Endothelial cell of umbilical vein (primary cell): Measurements from ENCODE around the gene CHRM1. TPM values are rescaled to one million over a fixed set of nuclear protein-coding genes. Genes with fewer than 3 reads are reported as not detected.

Experiments used
- BruUV-seq: library from RNA; stranded (reverse); fragments of 400-500 nt; replicated peaks from 2 replicates; lab custom pipeline; 2021; lab: Mats Ljungman, UMichigan
- CTCF ChIA-PET: fragments of 300-600, 350-600 bp; sonication (Branson Sonifier 250); formaldehyde crosslinking; loops from one replicate; lab custom pipeline; 2021; ENCODE audit warnings: antibody characterized with exemption, inconsistent platforms; lab: Charles Lee
- POLR2A ChIA-PET: fragments of 300-600, 350-600 bp; sonication (Branson Sonifier 250); formaldehyde crosslinking; loops from one replicate; lab custom pipeline; 2021; ENCODE audit warnings: antibody characterized with exemption, inconsistent platforms; lab: Charles Lee
- DNase-seq: peaks from one replicate; pipeline ENCODE4 v3.0.0-alpha.2; 2011; ENCODE audit warnings: low read depth, low spot score
- FAIRE-seq: peaks from 2 replicates; lab custom pipeline; 2011; peaks lifted over from hg19 to GRCh38; lab: Jason Lieb, UNC
- H2AFZ ChIP-seq: 2 replicates; pipeline ENCODE4 v1.6.0; 2012; ENCODE audit warnings: low read depth, low read length, control low read depth, inconsistent platforms
- H3K27ac ChIP-seq: 2 replicates; pipeline ENCODE4 v1.5.1; 2011; ENCODE audit warnings: low read depth, mild to moderate bottlenecking, control low read depth, low read length, moderate library complexity; ENCODE audit not compliant: insufficient read depth
- H3K27me3 ChIP-seq, 2 experiments: 2 replicates each; pipeline versions ENCODE4 v1.6.0 to v1.6.1; 2011; ENCODE audit warnings: low read length in 2 of 2, mixed read lengths in 1 of 2; ENCODE audit not compliant: control insufficient read depth in 2 of 2, insufficient read depth in 2 of 2
- H3K36me3 ChIP-seq, 2 experiments: 2 replicates in 1 of 2; 3 replicates in 1 of 2; pipeline ENCODE4 v1.5.1; 2011; ENCODE audit warnings: low read length in 2 of 2, mild to moderate bottlenecking in 1 of 2, moderate library complexity in 1 of 2; ENCODE audit not compliant: control insufficient read depth in 2 of 2, insufficient read depth in 2 of 2; ENCODE audit errors: extremely low read depth in 1 of 2
- H3K4me1 ChIP-seq: 3 replicates; pipeline ENCODE4 v1.5.1; 2011; ENCODE audit warnings: mild to moderate bottlenecking, low read length; ENCODE audit not compliant: control insufficient read depth, insufficient read depth; ENCODE audit errors: extremely low read depth
- H3K4me2 ChIP-seq: 2 replicates; pipeline ENCODE4 v1.6.1; 2011; ENCODE audit warnings: low read length, control low read depth, mixed read lengths; ENCODE audit not compliant: insufficient read depth
- H3K4me3 ChIP-seq, 3 experiments: fragments of 200-600 bp in 1 of 3; sonication (generic), shearing (Covaris generic) in 1 of 3; replicated peaks in 1 of 3; 2 replicates each; pipeline ENCODE4 v1.5.1; 2011 to 2016; ENCODE audit warnings: control low read depth in 3 of 3, low read length in 3 of 3, mild to moderate bottlenecking in 2 of 3, inconsistent platforms in 1 of 3, low read depth in 1 of 3, moderate library complexity in 1 of 3; ENCODE audit not compliant: insufficient read depth in 1 of 3
- H3K79me2 ChIP-seq: 2 replicates; pipeline ENCODE4 v1.6.0; 2012; ENCODE audit warnings: low read length, inconsistent platforms; ENCODE audit not compliant: control insufficient read depth, insufficient read depth
- H3K9ac ChIP-seq: replicated peaks from 2 replicates; pipeline ENCODE3; 2011; ENCODE audit warnings: low read length, control low read depth; ENCODE audit not compliant: insufficient read depth; ENCODE audit errors: extremely low read depth
- H3K9me1 ChIP-seq: replicated peaks from 3 replicates; pipeline ENCODE4 v1.6.0; 2011; ENCODE audit warnings: mild to moderate bottlenecking, low read length; ENCODE audit not compliant: control insufficient read depth, insufficient read depth; ENCODE audit errors: extremely low read depth
- H3K9me3 ChIP-seq: replicated peaks from 2 replicates; pipeline ENCODE4 v1.5.1; 2012; ENCODE audit warnings: low read length, inconsistent platforms; ENCODE audit not compliant: control insufficient read depth, insufficient read depth
- H4K20me1 ChIP-seq: replicated peaks from 2 replicates; pipeline ENCODE3; 2011; ENCODE audit warnings: mild to moderate bottlenecking, low read length; ENCODE audit not compliant: control insufficient read depth, insufficient read depth; ENCODE audit errors: extremely low read depth
- CTCF ChIP-seq, 2 donors: IDR thresholded peaks; 1 replicate in 1 of 2; 2 replicates in 1 of 2; pipeline ENCODE4 v1.5.1; 2011; ENCODE audit warnings: low read length in 2 of 2, mild to moderate bottlenecking in 2 of 2, moderate library complexity in 2 of 2, control low read depth in 1 of 2, inconsistent platforms in 1 of 2, low read depth in 1 of 2; ENCODE audit not compliant: insufficient read depth in 1 of 2; ENCODE audit errors: extremely low read depth in 1 of 2
- EZH2 ChIP-seq: IDR thresholded peaks from 2 replicates; pipeline ENCODE4 v1.6.1; 2012; ENCODE audit warnings: borderline replicate concordance, low read depth, mild to moderate bottlenecking, moderate library complexity, low read length, inconsistent platforms; ENCODE audit not compliant: severe bottlenecking
- FOS ChIP-seq: IDR thresholded peaks from 2 replicates; pipeline ENCODE4 v1.6.1; 2011; ENCODE audit warnings: mild to moderate bottlenecking, low read length, moderate library complexity, borderline replicate concordance; ENCODE audit not compliant: insufficient read depth
- GATA2 ChIP-seq: IDR thresholded peaks from 2 replicates; pipeline ENCODE4 v1.7.0; 2011; ENCODE audit warnings: low read depth, mild to moderate bottlenecking, moderate library complexity, mixed read lengths, low read length; ENCODE audit not compliant: insufficient read length, insufficient read depth
- JUN ChIP-seq: IDR thresholded peaks from 2 replicates; pipeline ENCODE4 v1.6.1; 2011; ENCODE audit warnings: borderline replicate concordance, low read depth; ENCODE audit not compliant: insufficient read length, insufficient read depth
- MYC ChIP-seq: IDR thresholded peaks from one replicate; pipeline ENCODE4 v1.6.1; 2011; ENCODE audit warnings: mild to moderate bottlenecking, low read depth, low read length
- POLR2A ChIP-seq: IDR thresholded peaks from 2 replicates; pipeline ENCODE4 v1.6.1; 2012; ENCODE audit warnings: low read depth, mild to moderate bottlenecking, control low read depth, low read length
- POLR2AphosphoS5 ChIP-seq: IDR thresholded peaks from 2 replicates; pipeline ENCODE4 v1.6.1; 2012; ENCODE audit warnings: low read depth, mild to moderate bottlenecking, control low read depth, low read length, moderate library complexity; ENCODE audit not compliant: insufficient read depth
- dilution Hi-C: fragments of 300-500 bp; cut with MboI; formaldehyde crosslinking; loops from one replicate; pipeline ENCODE4 v1.15.0; 2019; ENCODE audit warnings: low sequenced_read_pairs; ENCODE audit not compliant: extremely low pct_ligation_motif_present
- intact Hi-C: fragments of 100-400 bp; cut with micrococcal nuclease; formaldehyde crosslinking; loops from one replicate; pipeline ENCODE4 v1.10.0; 2022
- polyA plus RNA-seq, 4 experiments: library from polyadenylated mRNA; depleted of rRNA in 3 of 4; stranded (reverse) in 3 of 4; unstranded in 1 of 4; fragments of >200 nt; gene quantifications; 2 replicates each; pipeline versions ENCODE4 v1.2.1 to v1.2.3, GENCODE V29; 2011 to 2012; ENCODE audit warnings: missing spikeins in 1 of 4
- total RNA-seq: library from RNA; stranded (reverse); gene quantifications from 2 replicates; pipeline ENCODE4 v1.2.3, GENCODE V29; 2021

Gene CHRM1
- total and polyA plus RNA-seq, 2 donors (not counting 3 experiments of a cell fraction or from before 2014, with no cell fraction given), result not detected

- Histone ChIP-seq H3K27ac (no peak overlapping the region), H3K9me3 (no peaks in the 10 kb centered on the region), H3K4me3 (no peak overlapping the region), H3K36me3 (no peaks in the 10 kb centered on the region), H3K27me3 (peaks cover 24 to 27% of the 10 kb centered on the region in 2 experiments), H3K4me2 (no peak overlapping the region), H4K20me1 (no peaks in the 10 kb centered on the region), H3K4me1 (no peaks in the 10 kb centered on the region), H3K9me1 (no peaks in the 10 kb centered on the region), H3K9ac (no peak overlapping the region), H3K79me2 (no peaks in the 10 kb centered on the region), H2AFZ (no peak overlapping the region)
- dilution Hi-C loops, result no loop called here
- no peak for FAIRE-seq
- TF ChIP-seq POLR2A (no peak), MYC (no peak), POLR2AphosphoS5 (no peak), JUN (no peak), CTCF (IDR thresholded peaks at IDR 0.05; ENCODE audit: extremely low read depth in 1 of 2, insufficient read depth in 1 of 2, low read depth in 1 of 2, low read length in 2 of 2) (no peak), GATA2 (no peak), FOS (no peak), EZH2 (no peak)
- BruUV-seq, result no TSS peak
- DNase-seq, result no peak
- POLR2A ChIA-PET, result no interaction called here
- intact Hi-C loops, result no loop called here
- CTCF ChIA-PET, result interaction anchor here (2.0 to 7.8 kb wide), 2 partner anchors 10 to 13 kb away, joined by 7 to 51 read pairs; no protein-coding TSS in a partner anchor
Measured at GRCh38 chr11:62919476-62919875, 1.7 kb downstream of the CHRM1 start.
